GM12874 (cell line): ENCODE results near the gene PCDHAC1.

Experiments used
- TF ChIP-seq, protein P1 (sequence below): IDR thresholded peaks from 2 replicates; pipeline ENCODE4 v1.5.1; 2011; ENCODE audit warnings: low read depth, mild to moderate bottlenecking, control low read depth, low read length, moderate library complexity; ENCODE audit not compliant: insufficient read depth

The PCDHAC1 gene, protein sequence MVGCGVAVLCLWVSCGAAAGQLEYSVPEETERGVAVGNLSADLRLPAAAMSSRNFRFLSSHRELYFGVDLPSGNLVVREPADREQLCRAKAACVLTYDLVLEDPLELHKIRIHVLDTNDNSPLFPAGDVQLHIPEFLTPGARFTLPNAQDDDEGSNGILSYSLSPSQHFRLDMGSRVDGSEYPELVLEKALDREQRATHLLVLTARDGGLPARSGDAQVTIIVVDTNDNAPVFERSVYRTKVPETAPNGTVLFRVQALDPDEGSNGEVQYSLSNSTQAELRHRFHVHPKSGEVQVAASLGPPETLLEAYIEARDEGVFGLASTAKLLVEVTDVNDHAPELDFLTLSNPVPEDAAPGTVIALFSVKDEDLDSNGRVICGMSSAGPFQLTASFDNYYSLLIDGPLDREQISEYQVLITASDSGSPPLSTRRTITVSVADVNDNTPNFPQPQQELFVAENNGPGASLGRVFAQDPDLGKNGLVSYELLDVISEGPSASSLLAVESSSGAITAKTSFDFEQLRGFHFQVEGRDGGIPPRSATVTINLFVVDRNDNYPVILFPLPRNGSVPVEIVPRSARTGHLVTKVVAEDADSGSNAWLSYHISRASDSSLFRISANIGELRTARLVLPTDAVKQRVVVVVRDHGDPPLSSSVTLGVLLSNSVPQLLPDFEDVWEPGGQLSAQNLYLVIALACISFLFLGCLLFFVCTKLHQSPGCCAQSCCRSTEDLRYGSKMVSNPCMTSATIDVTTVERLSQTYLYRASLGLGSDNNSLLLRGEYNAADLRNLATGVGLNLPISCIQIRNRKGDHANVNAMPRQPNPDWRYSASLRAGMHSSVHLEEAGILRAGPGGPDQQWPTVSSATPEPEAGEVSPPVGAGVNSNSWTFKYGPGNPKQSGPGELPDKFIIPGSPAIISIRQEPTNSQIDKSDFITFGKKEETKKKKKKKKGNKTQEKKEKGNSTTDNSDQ

GRCh38 chr5:140925806-140926442 lies at the start of gene PCDHAC1:
TSS of gene PCDHAC1 (plus strand) at chr5:140926299. CDS start at chr5:140926893, 594 bp downstream.
- TF ChIP-seq, protein P1, sequence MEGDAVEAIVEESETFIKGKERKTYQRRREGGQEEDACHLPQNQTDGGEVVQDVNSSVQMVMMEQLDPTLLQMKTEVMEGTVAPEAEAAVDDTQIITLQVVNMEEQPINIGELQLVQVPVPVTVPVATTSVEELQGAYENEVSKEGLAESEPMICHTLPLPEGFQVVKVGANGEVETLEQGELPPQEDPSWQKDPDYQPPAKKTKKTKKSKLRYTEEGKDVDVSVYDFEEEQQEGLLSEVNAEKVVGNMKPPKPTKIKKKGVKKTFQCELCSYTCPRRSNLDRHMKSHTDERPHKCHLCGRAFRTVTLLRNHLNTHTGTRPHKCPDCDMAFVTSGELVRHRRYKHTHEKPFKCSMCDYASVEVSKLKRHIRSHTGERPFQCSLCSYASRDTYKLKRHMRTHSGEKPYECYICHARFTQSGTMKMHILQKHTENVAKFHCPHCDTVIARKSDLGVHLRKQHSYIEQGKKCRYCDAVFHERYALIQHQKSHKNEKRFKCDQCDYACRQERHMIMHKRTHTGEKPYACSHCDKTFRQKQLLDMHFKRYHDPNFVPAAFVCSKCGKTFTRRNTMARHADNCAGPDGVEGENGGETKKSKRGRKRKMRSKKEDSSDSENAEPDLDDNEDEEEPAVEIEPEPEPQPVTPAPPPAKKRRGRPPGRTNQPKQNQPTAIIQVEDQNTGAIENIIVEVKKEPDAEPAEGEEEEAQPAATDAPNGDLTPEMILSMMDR = no peak

DNA sequence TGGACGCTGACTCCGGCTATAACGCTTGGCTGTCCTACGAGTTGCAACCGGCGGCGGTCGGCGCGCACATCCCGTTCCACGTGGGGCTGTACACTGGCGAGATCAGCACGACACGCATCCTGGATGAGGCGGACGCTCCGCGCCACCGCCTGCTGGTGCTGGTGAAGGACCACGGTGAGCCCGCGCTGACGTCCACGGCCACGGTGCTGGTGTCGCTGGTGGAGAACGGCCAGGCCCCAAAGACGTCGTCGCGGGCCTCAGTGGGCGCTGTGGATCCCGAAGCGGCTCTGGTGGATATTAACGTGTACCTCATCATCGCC lies 48.9 kb upstream of the PCDHAC1 start:
- TF ChIP-seq, protein P1 = no peak

GRCh38 chr5:140881889-140882590 lies 44.1 kb upstream of the PCDHAC1 start, which contains the start of gene PCDHA13:
TSS of gene PCDHA13 (plus strand) at chr5:140882124. CDS start at chr5:140882269, 145 bp downstream.
- TF ChIP-seq, protein P1 = no peak

GRCh38 chr5:140882591-140882899 lies 43.6 kb upstream of the PCDHAC1 start:
- TF ChIP-seq, protein P1 = no peak

DNA sequence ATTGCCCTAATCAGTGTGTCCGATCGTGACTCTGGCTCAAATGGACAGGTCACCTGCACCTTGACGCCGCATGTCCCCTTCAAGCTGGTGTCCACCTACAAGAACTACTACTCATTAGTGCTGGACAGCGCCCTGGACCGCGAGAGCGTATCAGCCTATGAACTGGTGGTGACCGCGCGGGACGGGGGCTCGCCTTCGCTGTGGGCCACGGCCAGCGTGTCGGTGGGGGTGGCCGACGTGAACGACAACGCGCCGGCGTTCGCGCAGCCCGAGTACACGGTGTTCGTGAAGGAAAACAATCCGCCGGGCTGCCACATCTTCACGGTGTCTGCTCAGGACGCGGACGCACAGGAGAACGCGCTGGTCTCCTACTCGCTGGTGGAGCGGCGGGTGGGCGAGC lies 42.7 kb upstream of the PCDHAC1 start:
- TF ChIP-seq, protein P1 = no peak

GRCh38 chr5:140883927-140884697 lies 42.0 kb upstream of the PCDHAC1 start:
- TF ChIP-seq, protein P1 = no peak
